DOHH2 (cell line): Measurements from ENCODE around the gene UMODL1.

ENCODE experiments used
- EZH2phosphoT487 ChIP-seq: fragments of 200-600 bp; sonication (generic); IDR thresholded peaks from 2 replicates; pipeline ENCODE4 v1.6.1; 2017; ENCODE audit warnings: borderline replicate concordance, mild to moderate bottlenecking, antibody characterized with exemption, low read length, moderate library complexity, mixed read lengths
- TF ChIP-seq, protein P1 (sequence below): fragments of 200-600 bp; sonication (generic); IDR thresholded peaks from one replicate; pipeline ENCODE4 v1.5.1; 2014; ENCODE audit warnings: antibody characterized with exemption, mild to moderate bottlenecking, low read depth, low read length; ENCODE audit not compliant: poor library complexity, severe bottlenecking

DNA sequence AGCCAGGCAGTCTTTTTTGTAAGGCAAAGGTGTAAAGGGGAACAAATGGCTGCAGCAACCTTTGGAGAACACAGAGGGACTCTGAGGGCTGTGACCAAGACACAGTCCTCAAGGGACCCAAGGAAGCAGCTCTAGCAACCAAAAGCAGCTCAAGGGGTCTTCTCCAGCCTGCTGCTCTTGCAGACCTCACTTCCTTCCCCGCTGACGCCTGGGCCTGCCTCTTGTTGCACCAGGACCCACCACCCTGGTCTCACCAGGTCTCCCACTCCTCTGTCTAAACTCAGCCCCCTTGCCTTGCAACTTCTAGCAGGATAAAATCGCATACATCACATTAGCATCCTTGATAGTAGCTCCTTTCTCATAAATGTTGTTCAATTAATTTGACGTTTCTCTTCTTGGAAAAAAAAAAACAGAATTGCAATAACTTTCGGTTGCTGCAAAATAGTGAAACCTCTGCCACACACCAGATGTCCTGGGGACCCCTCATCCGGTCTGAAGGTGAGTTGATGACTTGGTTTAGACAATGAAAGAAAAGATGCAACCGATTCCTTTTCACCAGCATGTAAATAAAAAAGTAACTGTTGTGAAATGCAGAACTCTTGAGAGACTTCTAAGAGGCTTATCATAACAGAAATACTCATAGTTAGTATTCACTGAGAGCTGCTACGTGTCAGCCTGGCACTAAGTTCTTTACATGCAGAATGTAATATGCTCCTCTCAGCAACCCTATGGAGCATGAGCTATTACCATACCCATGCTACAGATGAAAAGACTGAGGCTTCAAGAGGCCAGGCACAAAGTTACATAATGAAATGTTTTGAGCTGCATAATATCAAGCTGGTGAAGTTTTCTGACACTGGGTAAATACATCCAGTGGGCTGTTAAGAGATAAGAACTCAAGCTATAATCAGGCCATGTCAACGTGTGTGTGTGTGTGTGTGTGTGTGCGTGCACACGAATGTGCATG lies 58.5 kb downstream of the UMODL1 start:
- TF ChIP-seq, protein P1, sequence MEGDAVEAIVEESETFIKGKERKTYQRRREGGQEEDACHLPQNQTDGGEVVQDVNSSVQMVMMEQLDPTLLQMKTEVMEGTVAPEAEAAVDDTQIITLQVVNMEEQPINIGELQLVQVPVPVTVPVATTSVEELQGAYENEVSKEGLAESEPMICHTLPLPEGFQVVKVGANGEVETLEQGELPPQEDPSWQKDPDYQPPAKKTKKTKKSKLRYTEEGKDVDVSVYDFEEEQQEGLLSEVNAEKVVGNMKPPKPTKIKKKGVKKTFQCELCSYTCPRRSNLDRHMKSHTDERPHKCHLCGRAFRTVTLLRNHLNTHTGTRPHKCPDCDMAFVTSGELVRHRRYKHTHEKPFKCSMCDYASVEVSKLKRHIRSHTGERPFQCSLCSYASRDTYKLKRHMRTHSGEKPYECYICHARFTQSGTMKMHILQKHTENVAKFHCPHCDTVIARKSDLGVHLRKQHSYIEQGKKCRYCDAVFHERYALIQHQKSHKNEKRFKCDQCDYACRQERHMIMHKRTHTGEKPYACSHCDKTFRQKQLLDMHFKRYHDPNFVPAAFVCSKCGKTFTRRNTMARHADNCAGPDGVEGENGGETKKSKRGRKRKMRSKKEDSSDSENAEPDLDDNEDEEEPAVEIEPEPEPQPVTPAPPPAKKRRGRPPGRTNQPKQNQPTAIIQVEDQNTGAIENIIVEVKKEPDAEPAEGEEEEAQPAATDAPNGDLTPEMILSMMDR, result no peak
- no peak for TF ChIP-seq EZH2phosphoT487
